Neuronal stem cell (in vitro differentiated cells): Measurements from ENCODE around the gene ANTXR1.

ENCODE experiments used
- DNase-seq: peaks from one replicate; pipeline ENCODE4 v3.0.0-alpha.2; 2013; ENCODE audit warnings: low spot score
- H2AFZ ChIP-seq: one replicate; pipeline ENCODE4 v1.6.1; 2013; ENCODE audit warnings: mild to moderate bottlenecking, low read length, inconsistent platforms
- H2AK5ac ChIP-seq: 2 replicates; pipeline ENCODE4 v1.6.1; 2013; ENCODE audit warnings: low read depth, mild to moderate bottlenecking, inconsistent platforms, low read length, moderate library complexity, mixed read lengths
- H2BK120ac ChIP-seq: 2 replicates; pipeline ENCODE4 v1.6.1; 2013; ENCODE audit warnings: low read depth, mild to moderate bottlenecking, inconsistent platforms, low read length, moderate library complexity, mixed read lengths
- H2BK12ac ChIP-seq: one replicate; pipeline ENCODE4 v1.6.1; 2013; ENCODE audit warnings: low read length, inconsistent platforms
- H2BK15ac ChIP-seq: 2 replicates; pipeline ENCODE4 v1.6.1; 2013; ENCODE audit warnings: mild to moderate bottlenecking, low read length, inconsistent platforms, mixed read lengths
- H2BK5ac ChIP-seq: one replicate; pipeline ENCODE4 v1.6.1; 2013; ENCODE audit warnings: inconsistent platforms, mild to moderate bottlenecking, low read length, moderate library complexity
- H3K14ac ChIP-seq: one replicate; pipeline ENCODE4 v1.6.1; 2013; ENCODE audit warnings: low read length, inconsistent platforms
- H3K18ac ChIP-seq: 2 replicates; pipeline ENCODE4 v1.6.1; 2013; ENCODE audit warnings: low read length, inconsistent platforms
- H3K23ac ChIP-seq: 2 replicates; pipeline ENCODE4 v1.6.1; 2013; ENCODE audit warnings: low read depth, mild to moderate bottlenecking, mixed read lengths, low read length, inconsistent platforms; ENCODE audit not compliant: poor library complexity
- H3K27ac ChIP-seq: replicated peaks from 3 replicates; pipeline ENCODE4 v1.5.1; 2013; ENCODE audit warnings: low read length, inconsistent platforms
- H3K27me3 ChIP-seq, 3 experiments: 2 replicates each; pipeline ENCODE4 v1.6.1; 2013; ENCODE audit warnings: low read length in 3 of 3, mild to moderate bottlenecking in 2 of 3, inconsistent platforms in 1 of 3, low read depth in 1 of 3, mixed read lengths in 1 of 3, moderate library complexity in 1 of 3; ENCODE audit not compliant: control insufficient read depth in 3 of 3, insufficient read depth in 3 of 3
- H3K36me3 ChIP-seq, 2 donors: replicated peaks in 1 of 2; 2 replicates each; pipeline ENCODE4 v1.6.1; 2013; ENCODE audit warnings: low read length in 2 of 2; ENCODE audit not compliant: control insufficient read depth in 2 of 2, insufficient read depth in 2 of 2
- H3K4ac ChIP-seq: 2 replicates; pipeline ENCODE4 v1.6.1; 2013; ENCODE audit warnings: inconsistent platforms, mild to moderate bottlenecking, low read length, moderate library complexity
- H3K4me1 ChIP-seq, 2 donors: 1 replicate in 1 of 2; 2 replicates in 1 of 2; pipeline ENCODE4 v1.6.1; 2013; ENCODE audit warnings: low read length in 2 of 2, low read depth in 1 of 2; ENCODE audit not compliant: control insufficient read depth in 2 of 2, insufficient read depth in 1 of 2
- H3K4me2 ChIP-seq: one replicate; pipeline ENCODE4 v1.6.1; 2013; ENCODE audit warnings: mild to moderate bottlenecking, low read length, inconsistent platforms; ENCODE audit not compliant: insufficient read depth, poor library complexity, severe bottlenecking
- H3K4me3 ChIP-seq, 2 donors: 2 replicates each; pipeline ENCODE4 v1.5.1; 2013; ENCODE audit warnings: low read length in 2 of 2, mild to moderate bottlenecking in 2 of 2, inconsistent platforms in 1 of 2, moderate library complexity in 1 of 2
- H3K79me1 ChIP-seq: one replicate; pipeline ENCODE4 v1.6.1; 2013; ENCODE audit warnings: low read depth, mild to moderate bottlenecking, inconsistent platforms, low read length, moderate library complexity
- H3K9ac ChIP-seq: one replicate; pipeline ENCODE4 v1.6.1; 2013; ENCODE audit warnings: mild to moderate bottlenecking, low read depth, low read length, inconsistent platforms; ENCODE audit not compliant: poor library complexity
- H3K9me3 ChIP-seq, 2 donors: replicated peaks in 1 of 2; 2 replicates each; pipeline versions ENCODE3 to v1.6.1; 2013; ENCODE audit warnings: low read length in 2 of 2, mild to moderate bottlenecking in 2 of 2, inconsistent platforms in 1 of 2, low read depth in 1 of 2, mixed read lengths in 1 of 2, moderate library complexity in 1 of 2; ENCODE audit not compliant: control insufficient read depth in 2 of 2, insufficient read depth in 1 of 2
- H4K8ac ChIP-seq: one replicate; pipeline ENCODE4 v1.6.1; 2013; ENCODE audit warnings: low read depth, mild to moderate bottlenecking, inconsistent platforms, low read length, moderate library complexity
- H4K91ac ChIP-seq: one replicate; pipeline ENCODE4 v1.6.1; 2013; ENCODE audit warnings: low read length, low read depth, mild to moderate bottlenecking, inconsistent platforms; ENCODE audit not compliant: poor library complexity
- WGBS, 2 donors: extraction: QIAGEN DNeasy Blood & Tissue Kit; methylation state at CpG; one replicate each; pipeline ENCODE4 v1.1.7; 2013; ENCODE audit warnings: missing lambda C conversion rate in 2 of 2, mixed read lengths in 1 of 2; ENCODE audit not compliant: insufficient read length in 2 of 2, insufficient replicate concordance in 1 of 2; ENCODE audit errors: extremely low coverage in 2 of 2; 5-methylcytosine and 5-hydroxymethylcytosine counted together

Gene ANTXR1

DNA sequence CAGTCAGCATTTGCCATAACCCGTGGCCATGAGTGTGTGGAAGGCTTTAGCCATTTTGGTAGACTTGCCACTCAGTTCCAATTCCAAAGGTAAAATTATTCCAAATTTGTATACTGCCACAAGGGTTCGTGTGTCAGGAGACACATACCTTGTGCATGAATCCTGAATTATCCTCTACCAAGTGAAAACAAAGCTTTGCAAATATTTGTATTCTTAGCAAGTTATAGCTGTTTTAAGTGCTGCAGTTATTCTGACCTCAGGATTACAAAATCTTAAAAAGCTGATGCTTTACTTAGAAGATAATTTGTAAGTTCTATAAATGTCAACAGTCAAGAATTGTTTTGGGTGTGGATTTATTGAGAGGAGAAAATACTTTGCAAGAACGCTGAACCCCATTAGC is 100.6 kb downstream of the ANTXR1 start:
- no peak overlapping the region for H4K91ac ChIP-seq
- no peak overlapping the region for H3K4me3 ChIP-seq
- peaks cover 0 to 58% of the 10 kb centered on the region in 2 donors for H3K36me3 ChIP-seq
- no peak overlapping the region for H2AK5ac ChIP-seq
- H2BK15ac ChIP-seq, result no peak overlapping the region
- no peak overlapping the region for H2BK5ac ChIP-seq
- no peak overlapping the region for H3K27ac ChIP-seq
- H2BK120ac ChIP-seq, result no peak overlapping the region
- no peak overlapping the region for H3K4ac ChIP-seq
- H3K27me3 ChIP-seq, result no peaks in the 10 kb centered on the region
- no peak overlapping the region for H2BK12ac ChIP-seq
- H3K9me3 ChIP-seq, result no peaks in the 10 kb centered on the region
- no peak overlapping the region for H3K23ac ChIP-seq
- no peak overlapping the region for H3K9ac ChIP-seq
- no peak for DNase-seq
- no CpG with 5 or more reads among the region's 3 CpGs for WGBS, 2 donors
- H3K79me1 ChIP-seq, result no peaks in the 10 kb centered on the region
- H3K18ac ChIP-seq, result no peak overlapping the region
- no peak overlapping the region for H2AFZ ChIP-seq
- peaks cover 0 to 5% of the 10 kb centered on the region in 2 donors for H3K4me1 ChIP-seq
- H4K8ac ChIP-seq, result no peak overlapping the region
- H3K14ac ChIP-seq, result no peak overlapping the region
- H3K4me2 ChIP-seq, result no peak overlapping the region

- H3K9me3 ChIP-seq, result no peaks in the 10 kb centered on the region
- no peak overlapping the region for H2AFZ ChIP-seq
- H4K91ac ChIP-seq, result no peak overlapping the region
- H2BK120ac ChIP-seq, result no peak overlapping the region
- H2BK5ac ChIP-seq, result no peak overlapping the region
- H3K27me3 ChIP-seq, result no peaks in the 10 kb centered on the region
- H3K4me2 ChIP-seq, result no peak overlapping the region
- no peak overlapping the region for H4K8ac ChIP-seq
- peaks cover 0 to 5% of the 10 kb centered on the region in 2 donors for H3K4me1 ChIP-seq
- H3K4me3 ChIP-seq, result no peak overlapping the region
- H3K14ac ChIP-seq, result no peak overlapping the region
- H2AK5ac ChIP-seq, result no peak overlapping the region
- H2BK15ac ChIP-seq, result no peak overlapping the region
- H3K79me1 ChIP-seq, result no peaks in the 10 kb centered on the region
- no peak overlapping the region for H3K27ac ChIP-seq
- H3K4ac ChIP-seq, result no peak overlapping the region
- no peak overlapping the region for H3K18ac ChIP-seq
- no peak overlapping the region for H3K9ac ChIP-seq
- peaks cover 0 to 49% of the 10 kb centered on the region in 2 donors for H3K36me3 ChIP-seq
- no peak for DNase-seq
- WGBS, 2 donors, result no CpG with 5 or more reads among the region's 1 CpG
- H3K23ac ChIP-seq, result no peak overlapping the region
- H2BK12ac ChIP-seq, result no peak overlapping the region
These were observed 101.6 kb downstream of the ANTXR1 start for GRCh38 chr2:69114534-69114933.

GRCh38 chr2:69116438-69116837 is 103.5 kb downstream of the ANTXR1 start:
- Histone ChIP-seq H4K8ac (no peak overlapping the region), H3K79me1 (no peaks in the 10 kb centered on the region), H4K91ac (no peak overlapping the region), H3K36me3 (peaks cover 0 to 35% of the 10 kb centered on the region in 2 donors), H3K4me1 (peaks cover 0 to 5% of the 10 kb centered on the region in 2 donors), H3K27ac (no peak overlapping the region), H3K4me2 (no peak overlapping the region), H2BK5ac (no peak overlapping the region), H2BK120ac (no peak overlapping the region), H2BK15ac (no peak overlapping the region), H3K23ac (no peak overlapping the region), H2AFZ (no peak overlapping the region), H3K9ac (no peak overlapping the region), H3K14ac (no peak overlapping the region), H3K9me3 (no peaks in the 10 kb centered on the region), H3K4me3 (no peak overlapping the region), H3K4ac (no peak overlapping the region), H2AK5ac (no peak overlapping the region), H2BK12ac (no peak overlapping the region), H3K18ac (no peak overlapping the region), H3K27me3 (peaks cover 0 to 2% (median 0%) of the 10 kb centered on the region in 3 experiments)
- WGBS, 2 donors, result no CpG with 5 or more reads among the region's 4 CpGs
- no peak for DNase-seq

DNA sequence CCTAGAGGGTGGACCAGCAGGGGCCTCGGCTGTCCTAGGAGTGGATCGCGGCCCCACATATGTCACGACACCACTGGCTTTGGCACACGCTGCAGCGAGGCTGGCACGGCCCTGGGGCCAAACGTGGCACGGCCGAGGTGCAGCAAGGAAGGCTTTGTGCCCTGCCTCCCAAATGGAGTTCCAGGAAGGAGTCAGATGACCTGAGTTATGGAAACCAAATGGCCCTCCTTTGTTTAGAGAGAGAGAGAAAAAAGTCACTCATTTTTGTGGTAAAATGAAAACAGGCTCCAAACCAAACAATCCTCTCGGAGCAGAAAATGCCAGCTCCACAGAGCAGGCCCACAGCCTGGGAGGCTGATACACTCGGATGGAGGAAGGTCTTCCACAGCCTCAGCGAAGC is 105.6 kb downstream of the ANTXR1 start:
- no peaks in the 10 kb centered on the region for H3K9me3 ChIP-seq
- no peak overlapping the region for H3K27ac ChIP-seq
- no CpG with 5 or more reads among the region's 13 CpGs for WGBS, 2 donors
- no peak overlapping the region for H2BK5ac ChIP-seq
- H4K8ac ChIP-seq, result no peak overlapping the region
- H3K4me3 ChIP-seq, result peak overlapping the region in 1 of 2 donors; percentile 55
- no peak overlapping the region for H3K14ac ChIP-seq
- no peak overlapping the region for H2AK5ac ChIP-seq
- no peak overlapping the region for H2AFZ ChIP-seq
- no peaks in the 10 kb centered on the region for H3K4me1 ChIP-seq
- H3K79me1 ChIP-seq, result no peaks in the 10 kb centered on the region
- H3K23ac ChIP-seq, result no peak overlapping the region
- H3K9ac ChIP-seq, result no peak overlapping the region
- no peak overlapping the region for H2BK15ac ChIP-seq
- no peak overlapping the region for H2BK12ac ChIP-seq
- H2BK120ac ChIP-seq, result no peak overlapping the region
- DNase-seq, result no peak
- peaks cover 0 to 2% (median 0%) of the 10 kb centered on the region in 3 experiments for H3K27me3 ChIP-seq
- H3K4ac ChIP-seq, result no peak overlapping the region
- peak overlapping the region; percentile 21 for H3K18ac ChIP-seq
- H3K36me3 ChIP-seq, result peaks cover 0 to 27% of the 10 kb centered on the region in 2 donors
- no peak overlapping the region for H4K91ac ChIP-seq
- no peak overlapping the region for H3K4me2 ChIP-seq
